ENCODE results near the gene SPECC1L. TPM values are rescaled to one million over a fixed set of nuclear protein-coding genes. Genes with fewer than 3 reads are reported as not detected.

The SPECC1L gene
- total and polyA plus RNA-seq, 3 experiments from 2014 or later: 14.9 to 52.1 (median 51.9) TPM

- H3K4me1 ChIP-seq (ENCODE audit: insufficient read depth, low read length): no peaks in the 10 kb centered on the region
- H3K27me3 ChIP-seq (ENCODE audit: insufficient read depth, low read length, poor library complexity, severe bottlenecking): no peaks in the 10 kb centered on the region
- ChIA-PET CTCF (no interaction called here), POLR2A (no interaction called here)
- no peaks in the 10 kb centered on the region for H3K9me3 ChIP-seq (ENCODE audit: low read length)
- H3K4me3 Mint-ChIP-seq: no peak overlapping the region
- no peak overlapping the region for H3K27ac ChIP-seq (ENCODE audit: low read depth, low read length)
- no peak for DNase-seq
- H3K36me3 ChIP-seq (ENCODE audit: insufficient read depth, low read length): peaks cover 16% of the 10 kb centered on the region
- peaks cover 0 to 12% (median 4%) of the 10 kb centered on the region in 3 donors for H3K4me1 Mint-ChIP-seq
- H3K9me3 Mint-ChIP-seq: peaks cover 0 to 3% (median 0%) of the 10 kb centered on the region in 5 donors
- peak overlapping the region in 3 of 8 donors; percentile 6 to 63 (median 42) for H3K27ac Mint-ChIP-seq
- no peak overlapping the region for H3K4me3 ChIP-seq (ENCODE audit: low read length)
- peaks cover 34 to 78% (median 44%) of the 10 kb centered on the region in 3 donors for H3K36me3 Mint-ChIP-seq
- no peaks in the 10 kb centered on the region for H3K27me3 Mint-ChIP-seq
Observed at GRCh38 chr22:24355574-24355973, 84.9 kb downstream of the SPECC1L start.

GRCh38 chr22:24357547-24357946 lies 86.9 kb downstream of the SPECC1L start:
- ChIA-PET CTCF (no interaction called here), POLR2A (no interaction called here)
- peak overlapping the region in 3 of 8 donors; percentile 11 to 58 (median 29) for H3K27ac Mint-ChIP-seq
- Histone ChIP-seq H3K4me3 (ENCODE audit: low read length) (no peak overlapping the region), H3K4me1 (ENCODE audit: insufficient read depth, low read length) (no peaks in the 10 kb centered on the region), H3K36me3 (ENCODE audit: insufficient read depth, low read length) (peaks cover 9% of the 10 kb centered on the region), H3K9me3 (ENCODE audit: low read length) (no peaks in the 10 kb centered on the region), H3K27ac (ENCODE audit: low read depth, low read length) (no peak overlapping the region), H3K27me3 (ENCODE audit: insufficient read depth, low read length, poor library complexity, severe bottlenecking) (no peaks in the 10 kb centered on the region)
- no peaks in the 10 kb centered on the region for H3K27me3 Mint-ChIP-seq
- H3K4me3 Mint-ChIP-seq: no peak overlapping the region
- peaks cover 31 to 77% (median 38%) of the 10 kb centered on the region in 3 donors for H3K36me3 Mint-ChIP-seq
- DNase-seq: no peak
- peaks cover 0 to 3% (median 0%) of the 10 kb centered on the region in 5 donors for H3K9me3 Mint-ChIP-seq
- H3K4me1 Mint-ChIP-seq: peaks cover 0 to 12% (median 4%) of the 10 kb centered on the region in 3 donors

GRCh38 chr22:24358105-24358836 lies 87.6 kb downstream of the SPECC1L start:
- no peak overlapping the region for H3K4me3 ChIP-seq (ENCODE audit: low read length)
- Mint-ChIP-seq H3K36me3 (peaks cover 24 to 77% (median 36%) of the 10 kb centered on the region in 3 donors), H3K27ac (peak overlapping the region in 1 of 8 donors; percentile 29), H3K9me3 (peaks cover 0 to 3% (median 0%) of the 10 kb centered on the region in 5 donors), H3K4me1 (peaks cover 0 to 12% (median 4%) of the 10 kb centered on the region in 3 donors), H3K4me3 (no peak overlapping the region), H3K27me3 (no peaks in the 10 kb centered on the region)
- H3K27ac ChIP-seq (ENCODE audit: low read depth, low read length): no peak overlapping the region
- DNase-seq: no peak
- ChIA-PET POLR2A (no interaction called here), CTCF (no interaction called here)
- H3K27me3 ChIP-seq (ENCODE audit: insufficient read depth, low read length, poor library complexity, severe bottlenecking): no peaks in the 10 kb centered on the region
- peaks cover 9% of the 10 kb centered on the region for H3K36me3 ChIP-seq (ENCODE audit: insufficient read depth, low read length)
- no peaks in the 10 kb centered on the region for H3K9me3 ChIP-seq (ENCODE audit: low read length)
- H3K4me1 ChIP-seq (ENCODE audit: insufficient read depth, low read length): no peaks in the 10 kb centered on the region

GRCh38 chr22:24359452-24360120 lies 89.0 kb downstream of the SPECC1L start:
- no peaks in the 10 kb centered on the region for H3K27me3 Mint-ChIP-seq
- peaks cover 14 to 74% (median 30%) of the 10 kb centered on the region in 3 donors for H3K36me3 Mint-ChIP-seq
- H3K27me3 ChIP-seq (ENCODE audit: insufficient read depth, low read length, poor library complexity, severe bottlenecking): no peaks in the 10 kb centered on the region
- DNase-seq: no peak
- POLR2A ChIA-PET: no interaction called here
- peaks cover 0 to 12% (median 4%) of the 10 kb centered on the region in 3 donors for H3K4me1 Mint-ChIP-seq
- no peak overlapping the region for H3K4me3 ChIP-seq (ENCODE audit: low read length)
- no peaks in the 10 kb centered on the region for H3K9me3 Mint-ChIP-seq
- H3K27ac Mint-ChIP-seq: peak overlapping the region in 2 of 8 donors; percentile 28 to 68
- no peaks in the 10 kb centered on the region for H3K9me3 ChIP-seq (ENCODE audit: low read length)
- H3K36me3 ChIP-seq (ENCODE audit: insufficient read depth, low read length): peaks cover 9% of the 10 kb centered on the region
- CTCF ChIA-PET: no interaction called here
- no peak overlapping the region for H3K4me3 Mint-ChIP-seq
- H3K4me1 ChIP-seq (ENCODE audit: insufficient read depth, low read length): no peaks in the 10 kb centered on the region
- no peak overlapping the region for H3K27ac ChIP-seq (ENCODE audit: low read depth, low read length)

- Histone ChIP-seq H3K4me1 (ENCODE audit: insufficient read depth, low read length) (no peaks in the 10 kb centered on the region), H3K9me3 (ENCODE audit: low read length) (no peaks in the 10 kb centered on the region), H3K36me3 (ENCODE audit: insufficient read depth, low read length) (peaks cover 9% of the 10 kb centered on the region), H3K4me3 (ENCODE audit: low read length) (no peak overlapping the region), H3K27ac (ENCODE audit: low read depth, low read length) (no peak overlapping the region), H3K27me3 (ENCODE audit: insufficient read depth, low read length, poor library complexity, severe bottlenecking) (no peaks in the 10 kb centered on the region)
- ChIA-PET POLR2A (no interaction called here), CTCF (no interaction called here)
- no peak overlapping the region for H3K4me3 Mint-ChIP-seq
- no peaks in the 10 kb centered on the region for H3K9me3 Mint-ChIP-seq
- H3K27me3 Mint-ChIP-seq: no peaks in the 10 kb centered on the region
- no peak for DNase-seq
- H3K36me3 Mint-ChIP-seq: peaks cover 12 to 85% (median 40%) of the 10 kb centered on the region in 3 donors
- H3K27ac Mint-ChIP-seq: peak overlapping the region in 4 of 8 donors; percentile 18 to 74 (median 54)
- H3K4me1 Mint-ChIP-seq: peaks cover 0 to 8% (median 4%) of the 10 kb centered on the region in 3 donors
Observed at GRCh38 chr22:24361976-24362646, 91.5 kb downstream of the SPECC1L start.

- H3K4me3 Mint-ChIP-seq: no peak overlapping the region
- no peaks in the 10 kb centered on the region for H3K9me3 ChIP-seq (ENCODE audit: low read length)
- H3K27me3 Mint-ChIP-seq: no peaks in the 10 kb centered on the region
- no peaks in the 10 kb centered on the region for H3K4me1 ChIP-seq (ENCODE audit: insufficient read depth, low read length)
- peaks cover 12 to 87% (median 38%) of the 10 kb centered on the region in 3 donors for H3K36me3 Mint-ChIP-seq
- peaks cover 0 to 8% (median 4%) of the 10 kb centered on the region in 3 donors for H3K4me1 Mint-ChIP-seq
- H3K27ac Mint-ChIP-seq: no peak overlapping the region
- peaks cover 15% of the 10 kb centered on the region for H3K36me3 ChIP-seq (ENCODE audit: insufficient read depth, low read length)
- ChIA-PET CTCF (no interaction called here), POLR2A (no interaction called here)
- H3K9me3 Mint-ChIP-seq: no peaks in the 10 kb centered on the region
- no peak for DNase-seq
- no peaks in the 10 kb centered on the region for H3K27me3 ChIP-seq (ENCODE audit: insufficient read depth, low read length, poor library complexity, severe bottlenecking)
- H3K4me3 ChIP-seq (ENCODE audit: low read length): no peak overlapping the region
- no peak overlapping the region for H3K27ac ChIP-seq (ENCODE audit: low read depth, low read length)
Observed at GRCh38 chr22:24363243-24363642, 92.6 kb downstream of the SPECC1L start.

- POLR2A ChIA-PET: no interaction called here
- Mint-ChIP-seq H3K4me1 (no peaks in the 10 kb centered on the region), H3K36me3 (peaks cover 25 to 89% (median 41%) of the 10 kb centered on the region in 3 donors), H3K4me3 (no peak overlapping the region), H3K9me3 (no peaks in the 10 kb centered on the region), H3K27me3 (peaks cover 0 to 3% of the 10 kb centered on the region in 2 donors), H3K27ac (no peak overlapping the region)
- no peaks in the 10 kb centered on the region for H3K9me3 ChIP-seq (ENCODE audit: low read length)
- DNase-seq: no peak
- peaks cover 30% of the 10 kb centered on the region for H3K36me3 ChIP-seq (ENCODE audit: insufficient read depth, low read length)
- no peak overlapping the region for H3K27ac ChIP-seq (ENCODE audit: low read depth, low read length)
- CTCF ChIA-PET: no interaction called here
- H3K4me1 ChIP-seq (ENCODE audit: insufficient read depth, low read length): no peaks in the 10 kb centered on the region
- no peaks in the 10 kb centered on the region for H3K27me3 ChIP-seq (ENCODE audit: insufficient read depth, low read length, poor library complexity, severe bottlenecking)
- H3K4me3 ChIP-seq (ENCODE audit: low read length): no peak overlapping the region
Observed at GRCh38 chr22:24366701-24367100, 96.1 kb downstream of the SPECC1L start.

- no peak overlapping the region for H3K4me3 Mint-ChIP-seq
- ChIA-PET POLR2A (no interaction called here), CTCF (no interaction called here)
- Histone ChIP-seq H3K27ac (ENCODE audit: low read depth, low read length) (no peak overlapping the region), H3K36me3 (ENCODE audit: insufficient read depth, low read length) (peaks cover 34% of the 10 kb centered on the region), H3K4me3 (ENCODE audit: low read length) (no peak overlapping the region), H3K4me1 (ENCODE audit: insufficient read depth, low read length) (no peaks in the 10 kb centered on the region), H3K27me3 (ENCODE audit: insufficient read depth, low read length, poor library complexity, severe bottlenecking) (no peaks in the 10 kb centered on the region), H3K9me3 (ENCODE audit: low read length) (no peaks in the 10 kb centered on the region)
- no peaks in the 10 kb centered on the region for H3K9me3 Mint-ChIP-seq
- H3K27me3 Mint-ChIP-seq: peaks cover 0 to 3% of the 10 kb centered on the region in 2 donors
- no peak for DNase-seq
- H3K27ac Mint-ChIP-seq: no peak overlapping the region
- H3K36me3 Mint-ChIP-seq: peaks cover 30 to 89% (median 41%) of the 10 kb centered on the region in 3 donors
- H3K4me1 Mint-ChIP-seq: no peaks in the 10 kb centered on the region
Observed at GRCh38 chr22:24367841-24368240, 97.2 kb downstream of the SPECC1L start.

All from CD8-positive, alpha-beta memory T cell (primary cell).